Esophagus (tissue), 2 donors: ENCODE results near the gene NLGN1. TPM values are rescaled to one million over a fixed set of nuclear protein-coding genes. Genes with fewer than 3 reads are reported as not detected.

Experiments
- H3K27ac ChIP-seq, 2 donors: one replicate each; pipeline ENCODE4 v1.5.1; 2013; ENCODE audit warnings: low read depth in 2 of 2, mild to moderate bottlenecking in 2 of 2, inconsistent platforms in 1 of 2, low read length in 1 of 2, moderate library complexity in 1 of 2
- H3K27me3 ChIP-seq, 2 donors: one replicate each; pipeline ENCODE4 v1.6.1; 2013; ENCODE audit warnings: low read length in 2 of 2, control low read depth in 1 of 2, mild to moderate bottlenecking in 1 of 2; ENCODE audit not compliant: insufficient read depth in 2 of 2, control insufficient read depth in 1 of 2
- H3K36me3 ChIP-seq, 2 donors: one replicate each; pipeline ENCODE4 v1.6.1; 2013; ENCODE audit warnings: low read length in 1 of 2; ENCODE audit not compliant: control insufficient read depth in 2 of 2, insufficient read depth in 2 of 2
- H3K4me1 ChIP-seq, 2 donors: one replicate each; pipeline ENCODE4 v1.6.1; 2013; ENCODE audit warnings: low read length in 1 of 2; ENCODE audit not compliant: control insufficient read depth in 2 of 2, insufficient read depth in 2 of 2
- H3K4me3 ChIP-seq, 2 donors: one replicate each; pipeline ENCODE4 v1.5.1; 2013; ENCODE audit warnings: low read length in 2 of 2, mild to moderate bottlenecking in 2 of 2, low read depth in 1 of 2, moderate library complexity in 1 of 2
- H3K9me3 ChIP-seq, 2 donors: one replicate each; pipeline ENCODE4 v1.6.1; 2013; ENCODE audit warnings: mild to moderate bottlenecking in 2 of 2, low read depth in 1 of 2, low read length in 1 of 2, moderate library complexity in 1 of 2; ENCODE audit not compliant: control insufficient read depth in 2 of 2, insufficient read depth in 1 of 2
- WGBS, 2 donors: extraction: QIAGEN DNeasy Blood & Tissue Kit; methylation state at CpG; one replicate each; pipeline ENCODE4 v1.1.7; 2013; 5-methylcytosine and 5-hydroxymethylcytosine counted together
- polyA plus RNA-seq, 2 donors: library from polyadenylated mRNA; stranded (reverse); fragments of 200-250 nt; gene quantifications; one replicate each; pipeline ENCODE4 v1.2.3, GENCODE V29; 2013
- donor health status: healthy with polysubstance abuse.
- donor health status: Bipolar disorder and iron deficiency.

Gene NLGN1
- polyA plus RNA-seq, 2 donors: 0.26 to 0.46 TPM

DNA sequence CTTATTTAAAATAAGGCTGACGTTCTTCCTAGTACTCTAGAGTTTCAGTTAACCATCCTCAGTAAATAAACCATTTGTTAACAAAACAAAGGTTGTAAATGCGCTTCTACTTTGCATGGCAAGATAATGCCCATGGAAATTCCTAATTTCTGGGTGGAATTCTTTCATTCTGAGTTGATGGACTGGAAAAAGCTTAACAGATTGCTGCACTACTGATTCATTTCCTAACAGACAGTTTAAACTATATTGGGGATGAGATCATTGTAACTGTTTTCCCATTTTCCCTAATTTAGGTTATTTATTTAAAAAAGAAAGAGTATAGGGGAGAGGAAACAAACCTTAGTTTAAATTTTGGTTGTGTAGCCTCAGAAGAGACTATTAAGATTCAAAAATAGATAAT is 342.2 kb downstream of the NLGN1 start:
- Histone ChIP-seq H3K27ac (no peak overlapping the region), H3K27me3 (no peaks in the 10 kb centered on the region), H3K4me3 (no peak overlapping the region), H3K9me3 (no peaks in the 10 kb centered on the region), H3K4me1 (no peaks in the 10 kb centered on the region), H3K36me3 (no peaks in the 10 kb centered on the region)
- 74 to 79% methylated on average over 2 of the region's 2 CpGs for WGBS, 2 donors

DNA sequence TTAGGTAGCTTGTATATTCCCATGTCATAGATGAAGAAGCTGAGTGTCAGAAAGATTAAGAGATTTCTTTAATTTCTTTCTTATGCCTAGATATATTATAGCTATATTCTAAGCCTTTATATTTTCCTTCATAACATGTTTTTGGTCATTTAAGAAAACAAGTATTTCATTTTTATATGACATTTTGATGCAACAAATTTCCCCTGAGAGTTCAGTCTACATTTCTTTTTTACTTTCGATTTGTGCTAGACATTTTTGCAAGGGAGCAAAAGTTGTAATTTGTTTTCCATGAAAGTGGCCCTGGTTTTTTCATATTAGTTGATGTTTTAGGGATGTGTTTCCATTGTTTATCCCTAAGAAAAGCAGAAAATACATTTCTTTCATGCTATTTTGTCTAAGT is 344.9 kb downstream of the NLGN1 start:
- H3K4me1 ChIP-seq: no peaks in the 10 kb centered on the region
- H3K36me3 ChIP-seq: no peaks in the 10 kb centered on the region
- WGBS, 2 donors: 65 to 66% methylated on average over 1 of the region's 1 CpG
- H3K27ac ChIP-seq: no peak overlapping the region
- H3K9me3 ChIP-seq: no peaks in the 10 kb centered on the region
- H3K4me3 ChIP-seq: no peak overlapping the region
- no peaks in the 10 kb centered on the region for H3K27me3 ChIP-seq

DNA sequence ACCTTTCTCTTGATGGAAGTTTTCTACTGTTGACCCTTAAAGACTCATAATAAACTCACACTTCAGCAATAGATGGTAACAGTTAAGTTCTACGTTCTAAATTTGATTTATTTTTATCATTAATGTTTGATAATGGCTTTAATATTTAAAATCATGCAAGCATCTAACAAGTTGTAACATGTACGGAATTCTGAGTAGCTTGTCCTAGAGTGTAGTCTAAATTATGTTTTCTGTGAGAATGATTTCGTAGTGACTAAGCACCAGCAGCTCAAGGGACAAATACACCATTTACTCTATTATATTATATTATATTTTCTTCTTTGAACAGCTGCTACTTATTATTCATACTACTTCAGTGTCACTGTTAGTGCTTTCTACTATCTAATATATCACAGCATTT is 345.6 kb downstream of the NLGN1 start:
- Histone ChIP-seq H3K4me1 (no peaks in the 10 kb centered on the region), H3K36me3 (no peaks in the 10 kb centered on the region), H3K4me3 (no peak overlapping the region), H3K27ac (no peak overlapping the region), H3K27me3 (no peaks in the 10 kb centered on the region), H3K9me3 (no peaks in the 10 kb centered on the region)
- WGBS, 2 donors: 45 to 48% methylated on average over 3 of the region's 3 CpGs

DNA sequence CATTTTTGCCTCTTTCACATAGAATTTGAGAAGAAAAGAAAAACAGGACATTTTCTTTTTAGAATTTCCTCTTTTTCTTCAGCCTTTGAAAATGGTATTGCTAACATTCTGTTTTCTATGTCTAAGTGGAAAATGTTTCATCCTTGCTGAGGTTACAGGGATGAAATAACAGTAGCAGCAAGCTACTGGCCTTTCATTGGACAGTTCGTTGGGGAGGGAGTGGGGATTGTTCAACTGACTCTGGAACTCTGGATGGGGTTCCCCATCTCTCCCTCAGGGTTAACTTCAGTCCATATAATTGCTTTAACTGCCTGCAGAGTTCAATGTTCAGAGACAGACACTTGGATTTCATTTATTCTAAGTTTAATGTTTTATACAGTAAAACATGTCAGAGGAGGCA is 346.0 kb downstream of the NLGN1 start:
- Histone ChIP-seq H3K4me3 (no peak overlapping the region), H3K27ac (no peak overlapping the region), H3K9me3 (no peaks in the 10 kb centered on the region), H3K4me1 (no peaks in the 10 kb centered on the region), H3K27me3 (no peaks in the 10 kb centered on the region), H3K36me3 (no peaks in the 10 kb centered on the region)
- 61 to 67% methylated on average over 1 of the region's 1 CpG for WGBS, 2 donors

DNA sequence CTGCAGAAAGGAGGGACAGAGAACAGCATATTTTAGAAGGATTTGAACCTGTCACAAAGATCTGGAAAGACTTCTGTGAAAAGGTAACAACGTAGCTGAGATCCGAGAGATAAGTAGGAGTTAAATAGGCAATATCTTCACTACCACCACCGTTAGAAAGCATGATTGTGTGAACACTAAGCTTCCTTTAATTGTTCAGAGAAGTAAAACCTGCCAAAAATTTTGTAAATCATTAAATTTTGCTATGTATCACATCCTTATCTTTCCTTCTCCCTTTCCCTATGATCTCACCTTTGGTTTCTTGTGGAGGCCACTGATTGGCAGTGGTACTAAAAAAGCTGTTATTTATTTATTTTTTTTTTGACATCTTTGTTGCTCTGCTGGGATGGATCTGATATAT is 346.9 kb downstream of the NLGN1 start:
- 54 to 69% methylated on average over 3 of the region's 3 CpGs for WGBS, 2 donors
- Histone ChIP-seq H3K4me1 (no peaks in the 10 kb centered on the region), H3K9me3 (no peaks in the 10 kb centered on the region), H3K36me3 (no peaks in the 10 kb centered on the region), H3K27me3 (no peaks in the 10 kb centered on the region), H3K27ac (no peak overlapping the region), H3K4me3 (no peak overlapping the region)

DNA sequence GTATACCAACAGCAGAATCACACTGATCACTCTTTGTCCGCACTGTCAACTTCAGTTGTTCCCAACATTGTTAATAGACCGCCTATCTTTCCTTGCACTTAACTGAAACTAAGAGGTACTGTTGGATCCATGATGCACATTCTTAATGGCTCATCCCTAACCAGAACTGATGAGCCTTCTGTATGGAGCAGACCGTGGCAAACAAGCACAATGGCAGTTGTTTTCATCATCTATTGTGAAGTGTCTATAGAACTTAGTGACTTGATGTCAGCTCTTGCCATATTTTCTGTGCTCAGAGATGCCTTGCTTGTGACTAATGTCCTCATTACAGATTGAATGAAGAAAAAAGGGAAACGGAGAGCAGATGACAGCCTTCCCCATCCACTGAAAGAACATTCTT is 347.4 kb downstream of the NLGN1 start:
- Histone ChIP-seq H3K27me3 (no peaks in the 10 kb centered on the region), H3K9me3 (no peaks in the 10 kb centered on the region), H3K4me3 (no peak overlapping the region), H3K27ac (no peak overlapping the region), H3K4me1 (no peaks in the 10 kb centered on the region), H3K36me3 (no peaks in the 10 kb centered on the region)
- WGBS, 2 donors: 82 to 87% methylated on average over 4 of the region's 4 CpGs

DNA sequence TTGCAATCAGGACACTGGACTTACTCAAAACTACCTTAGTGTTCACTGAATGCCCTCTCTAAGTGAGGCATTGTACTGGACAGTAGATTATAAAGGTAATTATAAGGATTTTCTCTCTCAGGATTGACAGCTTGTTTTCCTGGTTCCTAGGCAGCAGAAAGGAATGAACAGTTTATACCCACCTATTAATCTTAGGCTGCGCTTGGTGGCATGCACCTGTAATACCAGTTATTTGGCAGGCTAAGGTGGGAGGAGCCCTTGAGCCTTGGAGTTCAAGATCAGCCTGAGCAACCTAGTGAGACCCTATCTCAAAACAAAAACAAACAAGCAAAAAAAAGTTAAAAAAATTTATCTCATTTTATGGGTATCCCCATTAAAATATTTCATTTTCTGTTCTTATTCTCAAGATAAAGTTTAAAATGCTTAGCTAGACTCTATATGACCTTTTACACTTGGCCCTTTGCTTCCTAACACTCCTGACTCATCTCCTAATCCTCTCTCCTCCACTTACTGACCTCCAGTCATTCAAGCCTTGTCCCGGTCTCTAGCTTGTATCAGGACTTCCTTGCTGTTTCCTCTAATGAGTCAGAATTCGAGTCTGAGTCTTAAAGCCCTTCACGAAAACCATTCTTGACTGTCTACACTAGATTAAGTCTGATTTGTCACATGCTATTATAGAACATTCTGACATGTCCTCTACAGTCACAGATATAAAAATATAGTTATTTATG is 348.6 kb downstream of the NLGN1 start:
- H3K36me3 ChIP-seq: no peaks in the 10 kb centered on the region
- H3K27me3 ChIP-seq: no peaks in the 10 kb centered on the region
- no peaks in the 10 kb centered on the region for H3K9me3 ChIP-seq
- H3K4me3 ChIP-seq: no peak overlapping the region
- WGBS, 2 donors: 63 to 70% methylated on average over 4 of the region's 4 CpGs
- H3K4me1 ChIP-seq: no peaks in the 10 kb centered on the region
- H3K27ac ChIP-seq: no peak overlapping the region

DNA sequence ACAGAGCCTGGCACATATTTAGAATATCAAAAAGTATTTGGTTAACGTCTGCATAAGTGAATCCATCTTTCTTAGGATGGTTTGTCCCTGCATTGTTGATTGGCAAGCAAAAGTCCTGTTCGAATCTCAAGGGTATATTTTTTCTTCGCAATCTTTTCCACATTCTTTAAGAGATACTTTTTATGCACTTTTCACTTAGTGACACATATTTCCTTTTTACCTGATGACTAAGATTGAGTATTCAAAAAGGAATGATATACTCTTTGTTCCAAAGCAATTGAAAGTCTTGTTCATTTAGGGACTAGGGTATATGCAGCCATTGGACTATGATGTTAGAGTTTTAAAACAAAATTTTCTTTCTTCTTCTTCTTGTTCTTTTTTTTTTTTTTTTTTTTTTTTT is 349.9 kb downstream of the NLGN1 start:
- Histone ChIP-seq H3K36me3 (no peaks in the 10 kb centered on the region), H3K27me3 (no peaks in the 10 kb centered on the region), H3K27ac (no peak overlapping the region), H3K4me3 (no peak overlapping the region), H3K4me1 (no peaks in the 10 kb centered on the region), H3K9me3 (no peaks in the 10 kb centered on the region)
- 84 to 87% methylated on average over 3 of the region's 3 CpGs for WGBS, 2 donors

DNA sequence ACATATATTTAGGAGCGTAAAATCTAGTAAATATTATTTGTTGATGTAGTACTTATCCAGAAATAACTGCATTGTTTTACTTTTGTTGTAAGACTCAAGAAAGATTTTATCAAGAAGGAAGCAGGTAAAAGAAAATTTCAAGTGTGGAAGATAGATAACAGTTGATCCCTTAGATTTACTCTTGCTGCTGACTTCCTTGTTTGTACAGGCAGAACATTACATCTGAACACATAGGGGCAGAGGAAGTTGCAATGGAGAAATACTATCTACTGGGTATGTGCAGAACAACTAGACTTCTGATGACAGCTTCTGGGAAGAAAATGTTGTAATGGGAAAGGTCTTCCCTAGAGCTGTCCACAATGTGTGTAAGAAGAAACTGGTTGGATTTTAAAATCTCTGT is 350.6 kb downstream of the NLGN1 start:
- H3K4me3 ChIP-seq: no peak overlapping the region
- 84 to 91% methylated on average over 1 of the region's 1 CpG for WGBS, 2 donors
- no peaks in the 10 kb centered on the region for H3K9me3 ChIP-seq
- no peaks in the 10 kb centered on the region for H3K4me1 ChIP-seq
- H3K27me3 ChIP-seq: no peaks in the 10 kb centered on the region
- no peak overlapping the region for H3K27ac ChIP-seq
- H3K36me3 ChIP-seq: no peaks in the 10 kb centered on the region

DNA sequence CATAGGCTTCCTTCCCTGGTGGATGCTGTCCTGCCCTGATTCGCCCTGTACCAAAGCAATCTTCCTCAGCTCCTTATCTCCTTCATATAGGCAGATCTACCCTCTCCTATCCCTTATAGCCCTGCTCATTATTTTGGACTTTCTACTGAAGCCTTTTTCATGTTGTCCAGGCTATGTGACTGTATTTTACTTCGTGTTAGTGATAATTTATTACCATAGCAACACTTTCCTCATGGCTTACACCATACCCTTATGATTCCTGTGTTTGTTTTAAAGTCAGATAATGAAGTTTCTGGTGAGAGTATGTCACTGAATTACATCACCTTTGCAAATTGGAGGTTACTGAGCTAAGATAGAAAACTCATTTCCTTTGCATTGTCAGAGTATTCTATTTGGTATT is 352.6 kb downstream of the NLGN1 start:
- no peaks in the 10 kb centered on the region for H3K9me3 ChIP-seq
- 37 to 39% methylated on average over 2 of the region's 2 CpGs for WGBS, 2 donors
- no peaks in the 10 kb centered on the region for H3K36me3 ChIP-seq

More for the DNA sequence above, 352.6 kb downstream of the NLGN1 start:
- Histone ChIP-seq H3K4me3 (no peak overlapping the region), H3K27ac (no peak overlapping the region), H3K27me3 (no peaks in the 10 kb centered on the region), H3K4me1 (no peaks in the 10 kb centered on the region)
